ENCODE results near the gene PDE10A. TPM values are rescaled to one million over a fixed set of nuclear protein-coding genes. Genes with fewer than 3 reads are reported as not detected.
"Not testable (repeated sequence)": the region's sequence is repeated elsewhere in the genome, so short reads cannot be mapped to it uniquely, and the experiment has no call there.

PDE10A gene
- polyA plus RNA-seq, 1 donor = 6.3 TPM

DNA sequence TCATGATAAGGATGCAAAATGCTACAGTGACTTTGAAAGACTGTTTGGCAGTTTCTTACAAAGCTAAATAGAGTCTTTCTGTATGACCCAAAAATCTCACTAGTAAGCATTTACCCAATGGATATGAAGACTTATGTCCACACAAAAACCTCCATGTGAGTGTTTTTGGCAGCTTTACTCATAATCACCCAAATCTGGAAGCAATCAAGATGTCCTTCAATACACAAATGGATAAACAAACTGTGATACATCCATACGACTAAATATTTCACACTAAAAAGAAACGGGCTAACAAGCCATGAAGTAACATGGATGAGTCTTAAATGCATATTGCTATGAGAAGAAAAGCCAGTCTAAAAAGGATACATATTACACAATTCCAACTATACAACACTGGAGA, 117.2 kb downstream of the PDE10A start:
- peak; percentile 15 for DNase-seq

DNA sequence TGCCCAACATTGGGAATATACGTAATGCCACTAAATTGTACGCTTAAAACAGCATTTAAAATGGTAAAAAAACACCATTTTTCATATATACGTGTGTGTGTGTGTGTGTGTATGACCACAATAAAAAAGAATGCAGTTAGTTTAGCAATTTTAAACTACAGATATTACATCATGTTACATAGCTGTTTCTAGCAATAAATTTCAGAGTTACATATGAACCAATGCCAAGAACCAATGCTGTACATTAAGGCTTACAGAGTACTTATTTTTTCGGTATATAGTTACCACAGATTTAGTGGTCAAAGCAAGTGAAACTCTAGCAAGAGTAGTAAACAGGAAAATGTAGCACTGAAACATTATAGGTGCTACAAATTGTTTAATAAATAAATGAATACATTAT, 119.3 kb downstream of the PDE10A start:
- DNase-seq = no peak

DNA sequence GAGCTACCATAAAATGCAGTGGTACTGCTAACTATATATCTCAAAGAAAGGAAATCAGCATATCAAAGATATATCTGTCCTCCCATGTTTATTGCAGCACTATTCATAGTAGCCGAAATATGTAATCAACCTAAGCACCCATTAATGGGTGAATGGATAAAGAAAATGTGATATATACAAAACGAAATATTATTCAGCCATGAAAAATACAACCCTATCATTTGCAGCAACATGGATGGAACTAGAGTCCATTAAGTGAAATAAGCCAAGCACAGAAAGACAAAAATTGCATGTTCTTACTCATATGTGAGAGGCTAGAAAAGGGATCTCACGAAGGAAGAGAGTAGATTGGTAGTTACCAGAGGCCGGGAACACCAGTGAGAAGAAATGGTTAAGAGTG, 126.1 kb downstream of the PDE10A start:
- DNase-seq = no peak

- no peak for DNase-seq
Measured at GRCh38 chr6:165519316-165519715, 143.7 kb downstream of the PDE10A start.

- no peak for DNase-seq
Measured at GRCh38 chr6:165515963-165516624, 146.9 kb downstream of the PDE10A start.

- no peak for DNase-seq
Measured at GRCh38 chr6:165514621-165515020, 148.4 kb downstream of the PDE10A start.

- no peak for DNase-seq
Measured at GRCh38 chr6:165511807-165512206, 151.2 kb downstream of the PDE10A start.

GRCh38 chr6:165508321-165508869, 154.6 kb downstream of the PDE10A start:
- DNase-seq = no peak

DNA sequence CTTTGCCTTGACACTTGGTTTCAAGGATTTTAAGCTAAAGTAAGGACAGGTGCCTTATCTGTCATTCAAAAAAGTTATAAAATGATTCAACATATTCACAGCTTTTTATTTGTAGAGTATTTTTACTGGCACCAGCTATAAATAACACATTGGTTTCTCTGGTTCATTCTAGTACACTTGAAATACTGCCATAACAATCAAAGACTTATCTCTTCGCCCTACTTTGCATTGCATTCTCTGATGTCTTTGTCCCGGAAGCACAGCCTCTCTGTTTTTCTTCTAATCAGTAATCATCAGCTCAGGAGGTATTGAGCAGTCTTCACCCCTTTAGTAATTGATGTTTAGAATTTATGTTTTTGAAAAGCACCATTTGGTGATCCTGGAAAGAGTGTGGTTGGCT, 156.4 kb downstream of the PDE10A start:
- DNase-seq = no peak

- not testable (repeated sequence) for DNase-seq
Measured at GRCh38 chr6:165500214-165500907, 162.7 kb downstream of the PDE10A start.

DNA sequence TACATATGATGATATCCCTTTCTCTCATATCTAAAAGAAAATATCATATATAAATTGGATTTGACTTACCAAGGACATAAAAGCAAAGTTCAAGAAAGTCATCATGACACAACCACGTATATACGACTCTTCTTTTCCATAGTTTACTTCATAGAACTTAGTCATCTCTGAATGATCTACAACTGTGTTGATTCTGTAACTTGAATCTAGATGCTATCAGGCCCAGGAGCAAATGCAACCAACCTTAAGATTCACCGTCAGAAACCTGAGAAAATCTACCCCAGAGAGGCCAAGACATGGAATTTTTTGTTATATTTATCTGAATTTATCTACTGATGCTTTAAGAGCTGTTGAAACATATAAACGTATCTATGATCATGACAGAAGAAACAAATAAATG, 165.6 kb downstream of the PDE10A start:
- no peak for DNase-seq

DNA sequence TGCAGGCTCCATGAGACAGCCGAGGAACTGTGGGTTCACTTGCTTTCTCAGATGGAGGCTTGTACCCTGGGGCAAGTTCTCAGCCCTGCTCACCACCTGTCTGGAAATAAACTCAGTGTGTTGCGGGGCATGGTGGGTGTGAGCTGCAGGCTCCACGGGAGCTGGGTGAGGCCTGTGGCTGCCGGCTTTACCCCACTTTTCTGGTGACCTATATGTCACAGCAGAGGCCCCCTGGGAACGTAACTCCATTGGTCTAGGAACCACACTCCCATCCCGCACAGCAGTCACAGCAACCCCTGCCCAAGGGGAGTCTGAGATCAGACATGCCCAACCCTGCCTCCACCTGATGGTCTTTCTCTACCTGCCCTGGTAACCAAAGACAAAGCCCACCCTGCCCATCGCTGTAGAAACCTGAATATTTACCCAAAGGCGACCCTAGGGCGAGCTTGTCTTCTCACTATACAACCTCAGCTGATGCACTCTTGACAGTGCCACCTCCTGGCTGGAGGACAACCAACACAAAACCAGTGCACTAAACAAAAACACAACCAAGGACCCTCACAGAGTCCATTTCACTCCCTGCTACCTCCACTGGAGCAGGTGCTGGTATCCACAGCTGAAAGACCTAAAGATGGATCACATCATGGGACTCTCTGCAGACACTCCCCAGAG, 174.3 kb downstream of the PDE10A start:
- no peak for DNase-seq

DNA sequence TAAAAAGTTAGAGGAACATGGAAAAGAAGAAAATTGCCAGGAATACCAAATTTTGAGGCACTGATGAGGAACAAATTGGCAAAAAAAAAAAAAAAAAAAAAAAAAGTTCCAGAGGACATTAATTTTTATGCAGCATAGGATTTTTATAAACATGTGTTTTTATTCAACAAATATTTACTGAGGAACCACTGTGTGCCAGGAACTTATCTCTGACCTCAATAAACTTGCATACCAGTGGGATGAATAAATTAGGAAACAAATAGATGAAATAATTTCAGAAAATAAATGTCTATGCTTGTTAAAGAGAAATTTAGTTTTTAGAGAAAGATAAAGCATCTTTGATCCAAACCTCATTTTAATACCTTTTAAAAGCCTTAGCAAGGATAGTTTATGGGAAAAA, 175.1 kb downstream of the PDE10A start:
- peak; percentile 2 for DNase-seq

DNA sequence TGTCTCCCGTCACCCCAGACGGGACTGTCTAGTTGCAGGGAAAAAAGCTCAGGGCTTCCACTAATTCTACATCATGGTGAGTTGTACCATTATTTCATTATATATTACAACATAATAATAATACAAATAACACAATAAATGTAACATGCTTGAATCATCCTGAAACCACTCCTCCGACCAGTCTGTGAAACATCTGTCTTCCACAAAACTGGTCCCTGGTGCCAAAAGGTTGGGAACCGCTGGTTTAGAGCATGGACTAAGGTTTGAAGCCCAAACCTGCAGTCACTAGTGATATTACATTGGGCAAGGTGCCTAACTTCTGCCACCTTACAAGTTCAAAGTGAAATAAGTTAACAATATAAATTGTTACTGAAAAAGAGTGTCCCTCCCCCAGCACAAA, 175.7 kb downstream of the PDE10A start:
- DNase-seq = no peak

DNA sequence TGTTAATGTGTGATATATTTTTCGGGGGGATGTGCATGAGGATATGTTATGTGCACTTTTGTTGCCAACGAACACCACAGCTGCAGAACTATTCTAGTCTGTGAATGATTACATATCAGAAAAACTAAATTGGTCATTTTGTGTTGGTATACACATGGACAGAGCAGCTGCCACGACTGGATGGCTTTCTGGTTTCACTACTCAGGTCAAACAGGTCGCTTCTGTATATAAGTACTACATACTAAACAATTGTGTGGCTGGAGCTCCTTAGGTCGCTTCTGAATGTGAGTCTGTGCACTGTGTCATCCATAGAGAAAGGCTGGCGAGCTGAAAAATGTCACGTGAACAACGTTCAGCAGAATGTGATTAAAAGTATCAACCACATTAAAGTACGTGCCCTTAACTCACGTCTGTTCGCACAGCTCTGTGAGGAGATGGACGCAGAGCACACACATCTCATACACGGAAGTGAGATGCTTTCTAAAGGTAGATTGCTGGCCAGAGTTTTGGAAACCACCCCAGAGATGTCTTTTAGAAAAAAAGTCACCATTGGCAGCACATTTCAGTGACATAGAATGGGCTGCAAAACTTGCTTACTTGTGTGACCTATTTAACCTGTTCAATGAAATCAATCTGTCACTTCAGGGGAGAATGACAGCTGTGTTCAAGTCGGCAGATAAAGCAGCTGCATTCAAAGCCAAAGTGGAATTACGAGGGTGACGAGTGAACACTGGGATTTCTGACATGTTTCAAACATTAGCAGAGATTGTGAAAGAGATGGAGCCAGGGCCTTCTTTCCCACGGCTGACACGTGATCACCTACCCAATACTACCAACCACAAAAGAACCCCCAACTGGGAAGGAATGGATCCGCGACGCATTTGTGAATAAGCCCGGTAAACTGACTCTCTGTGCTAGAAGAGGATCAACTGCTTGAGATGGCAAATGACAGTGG, 176.6 kb downstream of the PDE10A start:
- DNase-seq = no peak

- DNase-seq = no peak
Measured at GRCh38 chr6:165484178-165484889, 178.7 kb downstream of the PDE10A start.

DNA sequence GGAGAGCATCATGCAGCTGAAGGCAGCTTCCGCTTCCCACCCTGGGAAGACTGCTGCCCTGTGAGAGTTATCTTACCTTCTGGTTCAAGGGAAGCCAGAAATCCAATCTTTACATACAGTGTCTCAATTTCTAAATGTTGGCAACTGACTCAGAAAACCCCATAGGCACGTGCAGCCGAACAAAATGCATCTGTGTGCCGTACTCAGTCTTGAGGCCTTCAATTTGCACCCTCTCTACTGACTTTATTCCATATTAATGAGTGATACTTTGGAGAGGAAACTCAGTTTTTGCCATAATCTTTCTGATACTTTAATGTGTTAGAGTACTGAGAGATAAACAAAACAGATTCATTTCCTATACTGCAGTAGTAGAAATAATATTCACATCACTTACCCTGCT, 181.1 kb downstream of the PDE10A start:
- DNase-seq = no peak

- DNase-seq = no peak
Measured at GRCh38 chr6:165480916-165481315, 182.1 kb downstream of the PDE10A start.

GRCh38 chr6:165478581-165478980, 184.5 kb downstream of the PDE10A start:
- no peak for DNase-seq

- no peak for DNase-seq
Measured at GRCh38 chr6:165469483-165469882, 193.6 kb downstream of the PDE10A start.

DNA sequence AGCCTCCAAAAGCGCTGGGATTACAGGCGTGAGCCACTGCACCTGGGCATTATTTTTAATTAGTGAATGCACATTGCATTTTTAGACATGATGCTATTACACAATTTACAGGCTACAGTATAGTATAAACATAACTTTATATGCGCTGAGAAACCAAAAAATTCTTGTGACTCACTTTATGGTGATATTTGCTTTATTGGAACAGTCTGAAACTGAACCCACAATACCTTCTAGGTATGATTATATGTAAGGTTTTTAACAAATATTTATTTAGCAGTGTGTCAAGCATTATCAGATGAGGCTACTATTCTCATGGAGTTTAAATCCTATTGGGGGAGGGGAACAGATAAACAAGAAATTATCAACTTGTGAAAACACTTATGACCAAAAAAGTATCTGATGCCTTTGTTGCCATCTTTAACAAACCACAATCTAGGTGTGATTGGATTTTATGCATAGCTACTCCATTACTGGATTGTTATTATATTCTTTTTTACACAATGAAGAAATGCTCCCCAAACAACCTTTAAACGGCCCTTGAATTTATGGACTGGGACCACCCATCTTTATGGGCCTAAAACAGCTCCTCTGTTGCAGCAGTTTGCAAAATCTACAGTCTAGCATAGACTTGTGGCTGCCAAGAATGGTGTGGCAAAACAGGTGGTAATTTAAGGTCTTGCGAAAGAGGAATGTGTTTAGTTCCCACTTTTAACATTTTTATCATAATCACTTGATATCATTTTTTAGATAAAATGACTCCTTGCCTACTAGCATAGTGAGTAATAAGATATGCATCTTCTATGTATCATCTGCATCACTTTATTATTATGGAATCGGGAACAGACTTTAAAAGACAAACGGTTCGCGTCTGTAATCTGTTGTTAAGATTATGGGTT, 194.5 kb downstream of the PDE10A start:
- DNase-seq = no peak

All from hindlimb muscle (tissue), 1 donor.